PC-3 (cell line): ENCODE measurements around the gene FGF16. TPM values are rescaled to one million over a fixed set of nuclear protein-coding genes. Genes with fewer than 3 reads are reported as not detected.

ENCODE experiments used
- ATAC-seq: fragments of 200-7000 bp; cut with Tn5 transposase; 2 replicates; pipeline ENCODE4 v1.9.1; 2020; ENCODE audit warnings: mild to moderate bottlenecking, moderate library complexity
- Bru-seq: library from RNA; stranded (reverse); fragments of 400-500 nt; gene quantifications from one replicate; lab custom pipeline; 2021; lab: Mats Ljungman, UMichigan
- BruChase-seq, 2 experiments: library from RNA; stranded (reverse); fragments of 400-500 nt; gene quantifications; one replicate each; lab custom pipeline; 2021; lab: Mats Ljungman, UMichigan
- BruUV-seq: library from RNA; stranded (reverse); fragments of 400-500 nt; replicated peaks from 2 replicates; lab custom pipeline; 2021; lab: Mats Ljungman, UMichigan
- CTCF ChIA-PET: fragments of 300-600 bp; sonication (Branson Sonifier 250); formaldehyde crosslinking; loops from one replicate; lab custom pipeline; 2022; ENCODE audit warnings: antibody characterized with exemption; lab: Charles Lee
- POLR2A ChIA-PET: fragments of 300-600 bp; sonication (Branson Sonifier 250); formaldehyde crosslinking; loops from one replicate; lab custom pipeline; 2022; ENCODE audit warnings: antibody characterized with exemption; ENCODE audit not compliant: unreplicated experiment; lab: Charles Lee
- DNase-seq: peaks from one replicate; pipeline ENCODE4 v3.0.0-alpha.2; 2015
- H2AFZ ChIP-seq: fragments of 300-600 bp; sonication (generic); 2 replicates; pipeline ENCODE4 v1.6.0; 2016; ENCODE audit warnings: antibody characterized with exemption, low read length
- H3F3A ChIP-seq: fragments of 300-600 bp; sonication (generic); one replicate; pipeline ENCODE4 v1.6.0; 2017; ENCODE audit warnings: antibody characterized with exemption, low read length, control low read depth, mild to moderate bottlenecking; ENCODE audit not compliant: unreplicated experiment
- H3K27ac ChIP-seq: fragments of 300-600 bp; sonication (generic); 2 replicates; pipeline ENCODE4 v1.5.1; 2016; ENCODE audit warnings: mild to moderate bottlenecking, low read length
- H3K27me3 ChIP-seq: fragments of 300-600 bp; sonication (generic); 2 replicates; pipeline ENCODE4 v1.6.1; 2016; ENCODE audit warnings: low read length, mixed read lengths
- H3K36me3 ChIP-seq: fragments of 300-600 bp; sonication (generic); 2 replicates; pipeline ENCODE4 v1.6.1; 2016; ENCODE audit warnings: low read depth, mixed run types, low read length, mixed read lengths
- H3K4me1 ChIP-seq: fragments of 300-600 bp; sonication (generic); 2 replicates; pipeline ENCODE4 v1.5.1; 2016; ENCODE audit warnings: low read length; ENCODE audit not compliant: insufficient read depth
- H3K4me2 ChIP-seq: fragments of 300-600 bp; sonication (generic); 2 replicates; pipeline ENCODE4 v1.6.0; 2016; ENCODE audit warnings: low read length
- H3K4me3 ChIP-seq: fragments of 300-600 bp; sonication (generic); 2 replicates; pipeline ENCODE4 v1.5.1; 2016; ENCODE audit warnings: mild to moderate bottlenecking, low read length, mixed read lengths
- H3K79me2 ChIP-seq: fragments of 300-600 bp; sonication (generic); 2 replicates; pipeline ENCODE4 v1.6.1; 2017; ENCODE audit warnings: low read length, mixed read lengths
- H3K9ac ChIP-seq: fragments of 300-600 bp; sonication (generic); 2 replicates; pipeline ENCODE4 v1.6.0; 2016; ENCODE audit warnings: mild to moderate bottlenecking, low read length
- H3K9me2 ChIP-seq: fragments of 300-600 bp; sonication (generic); replicated peaks from 2 replicates; pipeline ENCODE4 v1.6.1; 2016; ENCODE audit warnings: mixed run types, low read length, mixed read lengths
- H3K9me3 ChIP-seq: fragments of 300-600 bp; sonication (generic); 2 replicates; pipeline ENCODE4 v1.6.1; 2016; ENCODE audit warnings: low read length, mixed read lengths
- H4K20me1 ChIP-seq: fragments of 300-600 bp; sonication (generic); 2 replicates; pipeline ENCODE4 v1.6.1; 2016; ENCODE audit warnings: low read length, mixed read lengths
- EZH2 ChIP-seq: fragments of 300-600 bp; sonication (generic); IDR thresholded peaks from one replicate; pipeline ENCODE4 v1.6.1; 2017; ENCODE audit warnings: antibody characterized with exemption, mild to moderate bottlenecking, low read length; ENCODE audit not compliant: unreplicated experiment
- EZH2phosphoT487 ChIP-seq: fragments of 300-600 bp; sonication (generic); IDR thresholded peaks from 2 replicates; pipeline ENCODE4 v1.6.1; 2018; ENCODE audit warnings: mild to moderate bottlenecking, antibody characterized with exemption, low read length, borderline replicate concordance
- intact Hi-C: fragments of 100-400 bp; cut with micrococcal nuclease; formaldehyde crosslinking; loops from 2 replicates; pipeline ENCODE4 v1.9.0; 2023
- long read RNA-seq: library from polyadenylated mRNA; unstranded; transcript quantifications from one replicate; pipeline ENCODE4 v2.0.0, GENCODE V29; 2021; ENCODE audit not compliant: unreplicated experiment
- total RNA-seq: library from RNA; depleted of rRNA; stranded (reverse); fragments of >200 nt; gene quantifications from 2 replicates; pipeline ENCODE4 v1.2.3, GENCODE V29; 2014; rRNA removed
- TF ChIP-seq, protein P1 (sequence below): fragments of 300-600 bp; sonication (generic); conservative IDR thresholded peaks from 2 replicates; pipeline ENCODE4 v1.5.1; 2017; ENCODE audit warnings: antibody characterized with exemption, low read depth, mild to moderate bottlenecking, low read length

The FGF16 gene
- total RNA-seq (not detected in 2 replicates), Bru-seq, nascent RNA (percentile 7 among the genes with signal in this experiment), BruChase-seq, experiment 1, labeled RNA remaining after a 6-hour chase (not detected), BruChase-seq, experiment 2, labeled RNA remaining after a 2-hour chase (percentile 7 among the genes with signal in this experiment)
- long read RNA-seq, result 0 reads

DNA sequence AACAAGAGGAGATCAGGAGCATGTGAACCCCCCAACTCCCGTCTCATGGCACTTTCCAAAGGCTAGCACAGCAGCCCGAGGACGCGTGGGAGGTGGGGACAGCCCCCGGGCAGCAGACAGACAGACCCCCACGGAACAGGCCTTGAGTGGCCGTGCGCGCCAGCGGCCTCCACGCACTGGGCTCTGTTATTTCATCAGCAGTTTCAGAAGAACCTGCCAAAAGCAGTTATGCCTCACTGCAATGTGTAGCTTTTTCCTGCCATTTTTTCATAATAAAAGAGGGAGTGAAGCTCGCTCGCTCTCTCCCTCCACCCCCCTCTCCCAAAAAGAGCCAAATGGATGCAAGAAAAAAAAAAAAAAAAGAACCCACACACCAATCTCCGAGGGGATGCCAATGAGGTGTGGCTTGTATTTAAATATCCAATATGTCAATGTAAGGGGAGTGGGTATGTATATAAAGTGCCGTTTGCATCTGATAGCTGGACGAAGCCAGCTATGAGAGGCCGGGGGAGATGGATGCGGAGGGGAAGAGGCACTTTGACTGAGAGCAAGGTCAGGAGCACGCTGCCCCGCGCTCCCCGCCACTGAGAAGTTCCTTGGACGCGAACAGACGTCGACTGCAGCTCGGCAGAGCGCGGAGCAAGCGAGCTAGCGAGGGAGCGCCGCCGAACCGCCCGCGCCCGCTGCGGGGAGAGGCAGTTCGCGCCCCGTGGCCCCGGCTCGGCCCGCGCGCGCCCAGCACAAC, at the start of gene FGF16:
FGF16 (plus strand) TSS at position 482 of the 745 bp plus-strand sequence. CDS start 286 bp downstream, outside the sequence.
- ChIA-PET POLR2A (no interaction called here), CTCF (no interaction called here)
- no peaks in the 10 kb centered on the region for H3F3A ChIP-seq
- ATAC-seq (no peak), DNase-seq (no peak)
- no peaks in the 10 kb centered on the region for H3K79me2 ChIP-seq
- H3K36me3 ChIP-seq, result no peaks in the 10 kb centered on the region
- H3K4me2 ChIP-seq, result no peak within 1 kb of the TSS
- no peaks in the 10 kb centered on the region for H3K27me3 ChIP-seq
- no peak within 1 kb of the TSS for H3K9ac ChIP-seq
- H3K9me2 ChIP-seq, result no peaks in the 10 kb centered on the region
- no peak within 1 kb of the TSS for H2AFZ ChIP-seq
- no peak within 1 kb of the TSS for H3K4me3 ChIP-seq
- peaks cover 25% of the 10 kb centered on the region for H3K4me1 ChIP-seq
- no TSS peak for BruUV-seq
- no peaks in the 10 kb centered on the region for H4K20me1 ChIP-seq
- intact Hi-C loops, result no loop called here
- no peaks in the 10 kb centered on the region for H3K9me3 ChIP-seq
- H3K27ac ChIP-seq, result no peak within 1 kb of the TSS
- TF ChIP-seq, protein P1, sequence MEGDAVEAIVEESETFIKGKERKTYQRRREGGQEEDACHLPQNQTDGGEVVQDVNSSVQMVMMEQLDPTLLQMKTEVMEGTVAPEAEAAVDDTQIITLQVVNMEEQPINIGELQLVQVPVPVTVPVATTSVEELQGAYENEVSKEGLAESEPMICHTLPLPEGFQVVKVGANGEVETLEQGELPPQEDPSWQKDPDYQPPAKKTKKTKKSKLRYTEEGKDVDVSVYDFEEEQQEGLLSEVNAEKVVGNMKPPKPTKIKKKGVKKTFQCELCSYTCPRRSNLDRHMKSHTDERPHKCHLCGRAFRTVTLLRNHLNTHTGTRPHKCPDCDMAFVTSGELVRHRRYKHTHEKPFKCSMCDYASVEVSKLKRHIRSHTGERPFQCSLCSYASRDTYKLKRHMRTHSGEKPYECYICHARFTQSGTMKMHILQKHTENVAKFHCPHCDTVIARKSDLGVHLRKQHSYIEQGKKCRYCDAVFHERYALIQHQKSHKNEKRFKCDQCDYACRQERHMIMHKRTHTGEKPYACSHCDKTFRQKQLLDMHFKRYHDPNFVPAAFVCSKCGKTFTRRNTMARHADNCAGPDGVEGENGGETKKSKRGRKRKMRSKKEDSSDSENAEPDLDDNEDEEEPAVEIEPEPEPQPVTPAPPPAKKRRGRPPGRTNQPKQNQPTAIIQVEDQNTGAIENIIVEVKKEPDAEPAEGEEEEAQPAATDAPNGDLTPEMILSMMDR, result no peak
- TF ChIP-seq EZH2phosphoT487 (no peak), EZH2 (no peak)

DNA sequence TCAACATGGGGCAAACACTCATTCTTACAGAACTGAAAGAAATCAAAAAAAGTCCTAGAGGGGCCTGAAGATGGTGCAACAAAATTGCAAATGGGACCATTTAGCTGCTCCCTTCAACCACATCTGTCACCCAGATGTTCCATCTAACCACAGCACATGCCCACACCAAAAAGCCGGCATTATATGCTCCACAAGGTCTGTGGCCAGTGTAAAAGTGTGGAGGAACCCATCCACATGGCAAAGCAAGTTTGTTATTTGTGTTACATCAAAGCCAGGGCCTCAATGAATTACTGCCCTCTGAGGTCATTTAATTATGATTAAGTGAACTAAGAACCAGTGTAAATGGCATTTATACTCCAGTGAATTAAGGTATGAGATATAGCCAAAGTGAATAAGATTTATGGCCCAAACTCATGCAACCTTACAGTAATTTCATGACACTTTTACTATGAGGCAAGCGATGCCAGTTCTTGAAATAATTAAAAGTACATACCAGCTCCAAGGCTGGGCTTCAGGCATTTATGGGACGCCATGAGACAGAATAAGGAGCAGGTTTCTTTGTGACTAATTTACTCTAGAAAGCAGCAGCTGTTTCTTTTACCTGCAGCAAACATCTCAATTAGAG, 48.7 kb upstream of the FGF16 start:
- no peaks in the 10 kb centered on the region for H3K4me1 ChIP-seq

More for the DNA sequence above, 48.7 kb upstream of the FGF16 start:
- Histone ChIP-seq H3K4me3 (no peak overlapping the region), H3K27ac (no peak overlapping the region), H4K20me1 (no peaks in the 10 kb centered on the region), H3K9me2 (no peaks in the 10 kb centered on the region), H3K9me3 (no peaks in the 10 kb centered on the region), H3K9ac (no peak overlapping the region), H3K27me3 (no peaks in the 10 kb centered on the region), H3K4me2 (no peak overlapping the region), H3K79me2 (no peaks in the 10 kb centered on the region), H3F3A (no peaks in the 10 kb centered on the region), H3K36me3 (no peaks in the 10 kb centered on the region), H2AFZ (no peak overlapping the region)
- POLR2A ChIA-PET, result no interaction called here
- DNase-seq (no peak), ATAC-seq (no peak)
- intact Hi-C loops, result no loop called here
- CTCF ChIA-PET, result no interaction called here
- TF ChIP-seq EZH2, result no peak
- TF ChIP-seq, protein P1, result no peak
- TF ChIP-seq EZH2phosphoT487, result no peak
- BruUV-seq, result no TSS peak
